NCI-H1436 (cell line): ENCODE data around the gene LYPD4.
"Not testable (repeated sequence)": the region's sequence is repeated elsewhere in the genome, so short reads cannot be mapped to it uniquely, and the experiment has no call there.

Experiments
- DNase-seq: peaks from one replicate; lab custom pipeline; 2025; lab: John Stamatoyannopoulos, UW

The LYPD4 gene

GRCh38 chr19:41844601-41845000 lies at the start of gene LYPD4:
TSS of gene LYPD4 (minus strand) at chr19:41844683. CDS start at chr19:41839285, 5,398 bp downstream.
- no peak for DNase-seq

- no peak for DNase-seq
Measured at GRCh38 chr19:41893899-41894298, 49.4 kb upstream of the LYPD4 start.

GRCh38 chr19:41892173-41892902 lies 47.9 kb upstream of the LYPD4 start:
- no peak for DNase-seq

- no peak for DNase-seq
Measured at GRCh38 chr19:41890936-41891335, 46.5 kb upstream of the LYPD4 start.

GRCh38 chr19:41889896-41890295 lies 45.4 kb upstream of the LYPD4 start:
- no peak for DNase-seq

GRCh38 chr19:41888926-41889325 lies 44.4 kb upstream of the LYPD4 start:
- DNase-seq: no peak

- DNase-seq: peak; percentile 13
Measured at GRCh38 chr19:41887711-41888382, 43.4 kb upstream of the LYPD4 start.

GRCh38 chr19:41886761-41887710 lies 42.6 kb upstream of the LYPD4 start:
- DNase-seq: no peak

- peak; percentile 94 for DNase-seq
Measured at GRCh38 chr19:41883821-41884733, 39.6 kb upstream of the LYPD4 start.

GRCh38 chr19:41883463-41883820 lies 39.0 kb upstream of the LYPD4 start:
- no peak for DNase-seq

- no peak for DNase-seq
Measured at GRCh38 chr19:41882568-41883462, 38.3 kb upstream of the LYPD4 start, which contains the start of gene ARHGEF1. TSS of gene ARHGEF1 (plus strand) at chr19:41883184. CDS start at chr19:41888083, 4,899 bp downstream.

- no peak for DNase-seq
Measured at GRCh38 chr19:41880329-41880708, 35.8 kb upstream of the LYPD4 start.

GRCh38 chr19:41879670-41880328 lies 35.3 kb upstream of the LYPD4 start:
- DNase-seq: no peak

- DNase-seq: no peak
Measured at GRCh38 chr19:41879080-41879479, 34.6 kb upstream of the LYPD4 start.

GRCh38 chr19:41877916-41878905 lies 33.7 kb upstream of the LYPD4 start:
- no peak for DNase-seq

- peak; percentile 63 for DNase-seq
Measured at GRCh38 chr19:41876847-41877832, 32.7 kb upstream of the LYPD4 start, which contains the start of gene CD79A. TSS of gene CD79A (plus strand) at chr19:41877279. CDS start at chr19:41877305, 26 bp downstream.

- not testable (repeated sequence) for DNase-seq
Measured at GRCh38 chr19:41875973-41876372, 31.5 kb upstream of the LYPD4 start.
